Omental fat pad (tissue), 4 donors: ENCODE measurements around the gene THSD8. TPM values are rescaled to one million over a fixed set of nuclear protein-coding genes. Genes with fewer than 3 reads are reported as not detected.
"Not testable (repeated sequence)": the region's sequence is repeated elsewhere in the genome, so short reads cannot be mapped to it uniquely, and the experiment has no call there.

Experiments
- ATAC-seq: fragments of 150-250 bp; one replicate; pipeline ENCODE4 v1.9.1; 2016; ENCODE audit warnings: mild to moderate bottlenecking, moderate library complexity; ENCODE audit not compliant: low FRiP score
- DNase-seq: peaks from one replicate; pipeline ENCODE4 v3.0.0-alpha.2; 2019; ENCODE audit warnings: low spot score
- total RNA-seq, 4 donors: library from RNA; depleted of rRNA; stranded (reverse); fragments of >200 nt; gene quantifications; one replicate each; pipeline ENCODE4 v1.1.0, GENCODE V29; 2016
- TF ChIP-seq, protein P1 (sequence below), 3 donors: fragments of 450-650 bp; IDR thresholded peaks; one replicate each; pipeline ENCODE4 v1.5.1; 2016 to 2017; ENCODE audit warnings: antibody characterized with exemption in 3 of 3, mild to moderate bottlenecking in 3 of 3, moderate library complexity in 2 of 3

Gene THSD8
- total RNA-seq, 4 donors from 2014 or later = not detected

DNA sequence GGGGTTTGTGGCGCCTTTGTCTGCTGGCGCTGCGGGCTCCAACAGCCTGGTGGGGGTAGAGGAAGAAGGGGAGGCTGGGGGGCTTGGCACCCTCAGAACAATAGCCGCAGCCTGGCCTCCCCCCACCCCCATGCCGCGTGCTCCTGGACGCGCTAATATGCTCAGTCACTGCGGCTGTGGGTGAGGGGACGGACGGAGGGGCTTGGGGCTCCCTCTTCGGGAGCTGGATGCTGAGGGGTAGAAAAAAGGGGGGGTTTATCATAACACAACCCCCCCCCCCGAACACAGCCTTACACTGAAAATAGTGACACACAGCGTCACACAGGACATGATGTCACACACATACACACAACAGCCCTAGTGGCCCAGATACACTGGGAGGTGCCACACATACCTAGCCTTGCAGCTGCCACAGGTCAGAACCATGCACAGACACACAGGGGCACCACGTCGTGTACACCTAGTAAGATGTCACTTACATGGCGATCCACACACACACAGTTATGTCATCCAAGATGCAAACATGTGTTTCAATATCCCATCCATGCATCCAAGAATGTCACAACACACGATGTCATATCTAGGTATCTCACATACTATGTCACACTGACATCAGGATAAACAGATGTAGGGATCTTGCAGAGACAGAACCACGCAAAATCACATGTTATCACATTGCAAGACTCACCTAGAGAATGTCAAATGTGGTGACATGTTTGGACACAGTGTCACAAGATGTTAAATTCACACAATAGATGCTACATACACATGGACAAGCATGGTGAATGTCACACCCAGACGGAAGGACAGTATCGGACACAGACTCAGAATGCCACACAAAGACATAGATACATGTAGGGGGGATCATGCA is 37.3 kb downstream of the THSD8 start:
- TF ChIP-seq, protein P1, sequence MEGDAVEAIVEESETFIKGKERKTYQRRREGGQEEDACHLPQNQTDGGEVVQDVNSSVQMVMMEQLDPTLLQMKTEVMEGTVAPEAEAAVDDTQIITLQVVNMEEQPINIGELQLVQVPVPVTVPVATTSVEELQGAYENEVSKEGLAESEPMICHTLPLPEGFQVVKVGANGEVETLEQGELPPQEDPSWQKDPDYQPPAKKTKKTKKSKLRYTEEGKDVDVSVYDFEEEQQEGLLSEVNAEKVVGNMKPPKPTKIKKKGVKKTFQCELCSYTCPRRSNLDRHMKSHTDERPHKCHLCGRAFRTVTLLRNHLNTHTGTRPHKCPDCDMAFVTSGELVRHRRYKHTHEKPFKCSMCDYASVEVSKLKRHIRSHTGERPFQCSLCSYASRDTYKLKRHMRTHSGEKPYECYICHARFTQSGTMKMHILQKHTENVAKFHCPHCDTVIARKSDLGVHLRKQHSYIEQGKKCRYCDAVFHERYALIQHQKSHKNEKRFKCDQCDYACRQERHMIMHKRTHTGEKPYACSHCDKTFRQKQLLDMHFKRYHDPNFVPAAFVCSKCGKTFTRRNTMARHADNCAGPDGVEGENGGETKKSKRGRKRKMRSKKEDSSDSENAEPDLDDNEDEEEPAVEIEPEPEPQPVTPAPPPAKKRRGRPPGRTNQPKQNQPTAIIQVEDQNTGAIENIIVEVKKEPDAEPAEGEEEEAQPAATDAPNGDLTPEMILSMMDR (IDR thresholded peaks at IDR 0.05) = no peak
- DNase-seq = no peak
- ATAC-seq = no peak

DNA sequence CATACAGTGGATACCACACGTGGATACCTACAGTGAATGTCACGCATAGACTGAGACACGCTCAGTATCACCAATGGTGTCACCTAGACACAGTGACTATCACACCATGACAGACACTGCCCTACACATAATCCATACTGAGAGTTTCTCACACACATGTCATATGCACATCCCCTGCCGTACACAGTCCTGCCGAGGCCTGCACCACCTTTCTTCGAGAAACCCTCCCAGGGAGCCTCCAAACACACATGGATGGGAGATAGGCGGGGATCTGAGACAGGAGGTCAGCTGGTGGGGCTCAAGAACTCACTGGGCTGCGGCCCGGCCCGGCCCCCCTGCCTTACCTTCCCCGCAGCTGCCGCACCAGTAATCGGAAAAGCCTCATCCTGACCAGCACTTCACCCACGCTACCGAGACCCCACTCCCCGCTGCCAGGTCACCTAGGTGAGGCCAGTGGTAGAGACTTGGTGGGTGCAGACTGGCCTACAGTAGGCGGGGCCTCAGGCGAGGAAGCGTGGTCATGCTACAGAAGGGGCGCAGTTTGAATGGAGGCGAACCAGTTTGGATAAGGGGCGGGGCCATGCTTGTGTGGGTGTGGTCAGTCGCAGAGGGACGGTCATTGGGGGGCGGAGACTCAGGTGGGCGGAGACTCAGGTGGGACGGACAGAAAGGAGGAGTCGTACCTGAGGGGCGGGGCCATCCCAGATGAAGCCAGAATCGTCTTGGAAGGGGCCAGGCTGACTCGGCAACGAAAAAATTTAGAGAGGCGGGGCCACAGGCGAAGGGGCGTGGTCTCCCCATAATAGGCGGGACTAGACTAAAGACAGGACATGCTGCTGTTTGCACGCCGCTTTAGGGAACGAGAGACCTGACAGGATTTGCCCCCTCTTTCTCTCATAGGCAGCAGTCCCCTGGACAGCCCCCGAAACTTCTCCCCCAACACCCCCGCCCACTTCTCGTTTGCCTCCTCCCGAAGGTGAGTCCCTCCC is 38.5 kb downstream of the THSD8 start:
- ATAC-seq (peak; percentile 11), DNase-seq (peak; percentile 47)
- TF ChIP-seq, protein P1 (IDR thresholded peaks at IDR 0.05) = no peak

DNA sequence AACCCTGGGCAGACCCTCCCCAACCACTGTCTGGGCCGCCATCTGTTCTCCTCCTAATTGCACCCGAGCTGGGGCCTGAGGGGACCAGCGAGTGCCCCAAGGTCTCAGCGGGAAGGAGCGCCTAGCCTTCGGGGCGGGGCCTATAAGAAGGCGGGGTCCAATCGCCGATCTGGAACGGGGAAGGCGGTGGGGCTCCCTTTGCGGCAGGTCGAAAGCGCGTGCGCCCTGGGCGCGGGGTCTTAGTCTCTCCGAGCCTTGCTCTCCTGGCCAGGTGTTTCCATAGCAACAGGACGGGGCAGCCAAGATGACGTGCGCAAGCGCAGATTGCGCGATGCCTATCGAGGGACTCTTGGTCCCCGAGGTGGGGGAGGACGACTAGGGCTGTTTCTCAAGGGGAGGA is 39.2 kb downstream of the THSD8 start:
- DNase-seq (no peak), ATAC-seq (no peak)
- TF ChIP-seq, protein P1 (IDR thresholded peaks at IDR 0.05) = no peak

DNA sequence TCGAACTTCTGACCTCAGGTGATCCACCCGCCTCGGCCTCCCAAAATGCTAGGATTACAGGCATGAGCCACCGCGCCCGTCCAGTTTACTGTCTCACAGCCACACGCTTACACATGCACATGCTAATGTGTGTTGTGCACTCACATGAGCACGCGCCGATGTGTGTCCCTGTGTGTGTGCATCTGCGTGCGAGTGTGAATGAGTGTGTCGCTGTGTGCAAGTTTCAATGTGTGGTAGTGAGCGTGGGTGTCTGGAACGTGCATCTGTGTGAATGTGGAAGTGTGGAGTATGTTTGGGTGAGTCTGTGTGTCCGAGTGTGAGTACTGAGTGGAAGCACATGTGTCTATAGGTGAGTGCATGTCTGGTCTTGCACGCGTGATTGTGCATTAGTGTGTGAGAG is 40.6 kb downstream of the THSD8 start:
- TF ChIP-seq, protein P1 (IDR thresholded peaks at IDR 0.05) = no peak
- ATAC-seq (no peak), DNase-seq (no peak)

DNA sequence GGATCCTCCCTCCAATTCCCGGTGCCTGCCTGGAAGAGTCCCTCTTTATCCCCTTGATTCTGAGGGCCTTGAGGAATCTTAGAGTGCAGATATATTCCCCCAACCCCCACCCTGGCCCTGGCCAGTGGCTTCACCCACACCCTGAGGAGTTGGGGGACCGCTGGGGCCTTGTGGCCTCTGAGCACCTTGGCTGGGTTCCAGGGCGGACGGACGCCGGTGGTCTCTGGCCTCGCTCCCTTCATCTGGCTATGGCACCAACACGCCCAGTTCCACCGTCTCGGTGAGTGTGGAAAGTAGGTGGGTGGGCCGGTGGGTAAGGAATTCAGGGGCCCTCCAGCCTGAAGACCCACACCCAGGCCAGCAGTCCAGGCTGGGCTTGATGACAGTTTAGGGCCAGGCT is 41.5 kb downstream of the THSD8 start:
- no peak for DNase-seq
- ATAC-seq = no peak
- TF ChIP-seq, protein P1 (IDR thresholded peaks at IDR 0.05) = no peak

DNA sequence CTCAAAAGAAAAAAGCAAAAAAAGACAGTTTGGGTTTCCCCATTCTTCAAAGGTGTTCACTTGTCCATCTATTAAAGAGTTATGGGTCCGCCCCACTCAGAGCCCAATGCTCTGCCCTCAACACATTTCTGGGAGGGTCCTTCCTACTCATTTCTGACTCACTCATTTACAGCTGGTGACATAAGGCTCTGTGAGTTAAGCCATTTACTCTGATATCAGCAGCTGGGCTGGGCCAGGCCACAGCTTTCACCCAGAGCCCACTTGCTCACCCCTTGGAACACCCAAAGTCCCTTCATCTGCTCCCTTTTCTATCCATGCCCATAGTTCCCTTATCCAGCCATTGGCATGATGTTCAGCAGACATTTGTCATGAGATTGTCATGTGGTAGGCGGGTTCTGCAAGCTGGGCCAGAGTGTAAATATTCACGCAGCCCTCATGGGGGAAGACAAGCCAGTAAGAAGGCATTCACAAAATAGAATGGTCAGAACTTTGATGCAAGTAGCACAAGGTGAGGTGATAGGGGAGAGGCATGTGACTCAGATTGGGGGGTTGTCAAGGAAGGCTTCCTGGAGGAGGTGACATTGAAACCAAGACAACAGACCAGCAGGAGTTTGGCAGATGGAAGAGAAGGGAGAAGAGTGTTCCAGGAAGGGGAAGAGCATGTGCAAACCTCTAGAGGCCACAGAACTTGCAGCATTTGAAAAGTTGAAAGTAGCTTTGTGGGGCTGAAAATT is 42.3 kb downstream of the THSD8 start:
- DNase-seq (no peak), ATAC-seq (no peak)
- TF ChIP-seq, protein P1 (IDR thresholded peaks at IDR 0.05) = no peak

DNA sequence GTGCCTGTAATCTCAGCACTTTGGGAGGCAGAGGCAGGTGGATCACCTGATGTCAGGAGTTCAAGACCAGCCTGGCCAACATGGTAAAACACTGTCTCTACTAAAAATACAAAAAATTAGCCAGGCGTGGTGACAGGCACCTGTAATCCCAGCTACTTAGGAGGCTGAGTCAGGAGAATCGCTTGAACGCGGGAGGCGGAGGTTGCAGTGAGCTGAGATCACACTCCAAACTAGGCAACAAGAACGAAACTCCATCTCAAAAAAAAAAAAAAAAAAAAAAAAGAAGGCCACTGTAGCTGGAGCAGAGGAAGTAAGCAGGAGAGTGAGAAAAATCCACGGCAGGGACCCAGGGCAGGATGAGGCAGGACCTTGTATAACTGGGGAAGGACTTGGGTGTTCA is 44.7 kb downstream of the THSD8 start:
- ATAC-seq, DNase-seq: not testable (repeated sequence)
